Sigmoid colon (tissue), 7 donors: Measurements from ENCODE around the gene AUTS2. TPM values are rescaled to one million over a fixed set of nuclear protein-coding genes. Genes with fewer than 3 reads are reported as not detected.
A peak's percentile ranks its signal among the peaks of the same experiment; 100 is the strongest.

Source experiments
- DNase-seq: peaks from one replicate; pipeline ENCODE4 v3.0.0-alpha.2; 2019
- H3K27ac ChIP-seq, 4 donors: fragments of 200-600 bp; sonication (generic); one replicate each; pipeline ENCODE4 v1.5.1; 2016 to 2019; ENCODE audit warnings: mild to moderate bottlenecking in 1 of 4
- H3K27me3 ChIP-seq, 3 donors: fragments of 200-600 bp; sonication (generic); one replicate each; pipeline ENCODE4 v1.5.1; 2019; ENCODE audit warnings: mild to moderate bottlenecking in 1 of 3
- H3K36me3 ChIP-seq, 4 donors: fragments of 200-600 bp; sonication (generic); one replicate each; pipeline ENCODE4 v1.5.1; 2016 to 2019
- H3K4me1 ChIP-seq, 4 donors: fragments of 200-600 bp; sonication (generic); one replicate each; pipeline ENCODE4 v1.5.1; 2017 to 2019
- H3K4me3 ChIP-seq, 4 donors: fragments of 200-600 bp; sonication (generic); one replicate each; pipeline ENCODE4 v1.5.1; 2017 to 2019; ENCODE audit warnings: mild to moderate bottlenecking in 2 of 4, moderate library complexity in 1 of 4
- H3K9me3 ChIP-seq, 4 donors: fragments of 200-600 bp in 3 of 4; sonication (generic) in 3 of 4; one replicate each; pipeline versions ENCODE4 v1.5.1 to v1.6.1; 2013 to 2019
- EP300 ChIP-seq, 4 donors: sonication (generic); formaldehyde crosslinking; IDR thresholded peaks; one replicate each; pipeline ENCODE4 v1.6.1; 2017; ENCODE audit warnings: antibody characterized with exemption in 4 of 4
- POLR2A ChIP-seq, 2 donors: fragments of 450-650 bp; IDR thresholded peaks; one replicate each; pipeline ENCODE4 v1.6.1; 2016; ENCODE audit warnings: antibody characterized with exemption in 2 of 2, mild to moderate bottlenecking in 2 of 2, moderate library complexity in 2 of 2
- POLR2AphosphoS5 ChIP-seq, 4 donors: sonication (generic); formaldehyde crosslinking; IDR thresholded peaks; one replicate each; pipeline ENCODE4 v1.6.1; 2017; ENCODE audit warnings: antibody characterized with exemption in 4 of 4
- WGBS, 2 donors: extraction: QIAGEN DNeasy Blood & Tissue Kit; methylation state at CpG; one replicate each; pipeline ENCODE4 v1.1.7; 2013; 5-methylcytosine and 5-hydroxymethylcytosine counted together
- intact Hi-C: fragments of 100-400 bp; cut with DNase I; formaldehyde crosslinking; loops from one replicate; pipeline ENCODE4 v1.15.1; 2023
- polyA plus RNA-seq, 3 donors: library from polyadenylated mRNA; stranded (reverse); fragments of 200-250 nt; gene quantifications; one replicate each; pipeline ENCODE4 v1.2.3, GENCODE V29; 2013
- total RNA-seq, 4 donors: library from RNA; depleted of rRNA; stranded (reverse); fragments of >200 nt; gene quantifications; one replicate each; pipeline ENCODE4 v1.1.0, GENCODE V29; 2016
- TF ChIP-seq, protein P1 (sequence below), 4 experiments: fragments of 450-650 bp in 3 of 4; fragments of 200-600 bp in 1 of 4; IDR thresholded peaks; one replicate each; pipeline ENCODE4 v1.5.1; 2016 to 2019; ENCODE audit warnings: antibody characterized with exemption in 4 of 4, mild to moderate bottlenecking in 3 of 4, moderate library complexity in 2 of 4
- donor health status: healthy with polysubstance abuse.
- donor health status: Bipolar disorder and iron deficiency.
- donor health status: healthy.

AUTS2 gene
- total and polyA plus RNA-seq, 7 donors: 3.6 to 55.7 (median 25.5) TPM

DNA sequence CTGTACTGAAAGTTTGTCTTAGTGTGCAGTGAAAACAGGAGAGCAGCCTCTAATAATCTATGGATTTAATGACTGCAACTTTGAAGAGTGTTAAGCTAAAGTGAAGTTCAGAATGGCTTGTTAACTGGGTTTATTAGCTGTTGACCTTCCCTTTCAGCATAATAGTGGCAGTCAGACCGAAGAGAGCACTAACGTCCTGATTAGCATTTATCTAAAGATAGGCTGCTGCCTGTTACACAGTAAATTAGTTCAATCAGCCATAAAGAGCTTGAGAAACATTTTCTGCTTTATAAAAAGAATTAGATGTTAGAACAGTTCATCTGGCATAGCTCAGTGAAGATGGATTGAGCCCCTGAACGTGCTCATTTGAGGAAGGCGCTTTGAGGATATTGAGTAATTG, 433.0 kb downstream of the AUTS2 start:
- WGBS, 2 donors: 68 to 86% methylated on average over 4 of the region's 4 CpGs
- Histone ChIP-seq H3K27ac (no peak overlapping the region), H3K4me3 (no peak overlapping the region), H3K36me3 (no peaks in the 10 kb centered on the region), H3K9me3 (no peaks in the 10 kb centered on the region), H3K4me1 (peaks cover 0 to 17% (median 1%) of the 10 kb centered on the region in 4 donors), H3K27me3 (no peaks in the 10 kb centered on the region)
- intact Hi-C loops: no loop called here
- no peak for TF ChIP-seq POLR2A (IDR thresholded peaks at IDR 0.05)
- no peak for TF ChIP-seq EP300 (IDR thresholded peaks at IDR 0.05)
- TF ChIP-seq, protein P1, sequence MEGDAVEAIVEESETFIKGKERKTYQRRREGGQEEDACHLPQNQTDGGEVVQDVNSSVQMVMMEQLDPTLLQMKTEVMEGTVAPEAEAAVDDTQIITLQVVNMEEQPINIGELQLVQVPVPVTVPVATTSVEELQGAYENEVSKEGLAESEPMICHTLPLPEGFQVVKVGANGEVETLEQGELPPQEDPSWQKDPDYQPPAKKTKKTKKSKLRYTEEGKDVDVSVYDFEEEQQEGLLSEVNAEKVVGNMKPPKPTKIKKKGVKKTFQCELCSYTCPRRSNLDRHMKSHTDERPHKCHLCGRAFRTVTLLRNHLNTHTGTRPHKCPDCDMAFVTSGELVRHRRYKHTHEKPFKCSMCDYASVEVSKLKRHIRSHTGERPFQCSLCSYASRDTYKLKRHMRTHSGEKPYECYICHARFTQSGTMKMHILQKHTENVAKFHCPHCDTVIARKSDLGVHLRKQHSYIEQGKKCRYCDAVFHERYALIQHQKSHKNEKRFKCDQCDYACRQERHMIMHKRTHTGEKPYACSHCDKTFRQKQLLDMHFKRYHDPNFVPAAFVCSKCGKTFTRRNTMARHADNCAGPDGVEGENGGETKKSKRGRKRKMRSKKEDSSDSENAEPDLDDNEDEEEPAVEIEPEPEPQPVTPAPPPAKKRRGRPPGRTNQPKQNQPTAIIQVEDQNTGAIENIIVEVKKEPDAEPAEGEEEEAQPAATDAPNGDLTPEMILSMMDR (IDR thresholded peaks at IDR 0.05): no peak
- no peak for TF ChIP-seq POLR2AphosphoS5 (IDR thresholded peaks at IDR 0.05)
- no peak for DNase-seq

DNA sequence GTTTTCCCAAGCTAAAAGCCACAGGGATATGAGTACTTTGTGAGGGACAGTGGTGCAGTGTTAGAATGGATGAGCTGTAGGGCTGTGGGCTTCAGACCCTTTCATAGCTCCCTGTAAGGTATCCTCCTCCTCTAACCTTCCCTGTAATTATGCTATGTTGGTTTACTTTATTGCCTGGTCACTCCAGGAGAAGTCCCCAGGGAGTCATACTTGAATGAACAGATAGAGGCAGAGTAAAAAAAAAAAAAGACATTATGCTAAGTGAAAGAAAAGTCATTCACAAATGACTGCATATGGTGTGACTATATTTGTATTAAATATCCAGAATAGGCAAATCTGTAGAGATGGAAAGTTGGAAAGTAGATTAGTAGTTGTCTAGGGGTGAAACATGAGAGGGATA, 434.4 kb downstream of the AUTS2 start:
- Histone ChIP-seq H3K4me3 (no peak overlapping the region), H3K36me3 (no peaks in the 10 kb centered on the region), H3K27ac (no peak overlapping the region), H3K27me3 (no peaks in the 10 kb centered on the region), H3K9me3 (no peaks in the 10 kb centered on the region), H3K4me1 (peaks cover 0 to 15% (median 4%) of the 10 kb centered on the region in 4 donors)
- intact Hi-C loops: no loop called here
- TF ChIP-seq POLR2A (IDR thresholded peaks at IDR 0.05) (no peak), POLR2AphosphoS5 (IDR thresholded peaks at IDR 0.05) (no peak), EP300 (IDR thresholded peaks at IDR 0.05) (no peak)
- TF ChIP-seq, protein P1 (IDR thresholded peaks at IDR 0.05): no peak
- no peak for DNase-seq

DNA sequence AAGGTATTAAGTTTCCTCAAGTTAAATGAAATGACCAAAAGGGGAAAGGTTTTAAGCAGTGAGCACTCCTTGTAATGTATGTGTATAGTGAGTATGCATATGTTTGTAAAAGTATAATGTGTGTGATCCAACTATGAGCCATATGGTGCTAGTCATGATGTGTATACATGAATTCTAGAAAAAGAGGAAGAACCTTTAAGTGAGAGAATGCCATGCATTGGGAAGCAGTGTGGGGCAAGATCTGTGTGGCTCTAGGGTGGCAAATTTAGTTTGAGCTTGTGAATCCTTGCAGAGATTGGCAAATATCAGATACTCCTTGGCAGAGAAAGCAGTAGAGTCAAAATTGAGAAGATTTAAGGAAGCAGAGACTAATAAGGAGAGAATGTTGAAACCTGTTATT, 435.0 kb downstream of the AUTS2 start:
- H3K27me3 ChIP-seq: no peaks in the 10 kb centered on the region
- no peaks in the 10 kb centered on the region for H3K9me3 ChIP-seq
- no peaks in the 10 kb centered on the region for H3K36me3 ChIP-seq
- intact Hi-C loops: no loop called here
- H3K4me1 ChIP-seq: peaks cover 0 to 15% (median 4%) of the 10 kb centered on the region in 4 donors
- H3K4me3 ChIP-seq: no peak overlapping the region
- H3K27ac ChIP-seq: no peak overlapping the region
- DNase-seq: no peak
- TF ChIP-seq POLR2AphosphoS5 (IDR thresholded peaks at IDR 0.05) (no peak), EP300 (IDR thresholded peaks at IDR 0.05) (no peak)
- TF ChIP-seq, protein P1 (IDR thresholded peaks at IDR 0.05): no peak

DNA sequence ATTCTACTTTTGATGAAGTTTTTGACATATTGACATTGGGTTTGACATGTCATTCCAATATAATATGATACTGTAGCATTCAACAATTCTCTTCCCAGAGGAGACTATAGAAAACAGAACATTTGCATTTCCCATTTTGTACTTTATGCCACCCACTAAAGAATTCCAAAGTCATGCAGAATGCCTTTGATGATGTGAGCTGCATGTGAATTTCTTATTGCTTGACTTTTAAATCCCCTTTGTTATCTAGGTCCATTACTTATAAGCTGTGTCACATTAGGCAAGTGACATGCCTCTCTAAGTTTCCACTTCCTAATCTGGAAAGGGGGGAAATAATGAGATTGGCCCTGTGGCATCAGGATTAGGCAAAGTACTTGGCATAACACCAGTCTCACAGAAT, 436.7 kb downstream of the AUTS2 start:
- H3K4me1 ChIP-seq: peaks cover 0 to 9% (median 4%) of the 10 kb centered on the region in 4 donors
- H3K27ac ChIP-seq: no peak overlapping the region
- DNase-seq: no peak
- TF ChIP-seq EP300 (IDR thresholded peaks at IDR 0.05): no peak
- no peak for TF ChIP-seq POLR2AphosphoS5 (IDR thresholded peaks at IDR 0.05)
- TF ChIP-seq, protein P1 (IDR thresholded peaks at IDR 0.05): no peak
- no peak for TF ChIP-seq POLR2A (IDR thresholded peaks at IDR 0.05)
- intact Hi-C loops: no loop called here
- H3K4me3 ChIP-seq: no peak overlapping the region
- no peaks in the 10 kb centered on the region for H3K36me3 ChIP-seq
- no peaks in the 10 kb centered on the region for H3K9me3 ChIP-seq
- no peaks in the 10 kb centered on the region for H3K27me3 ChIP-seq

DNA sequence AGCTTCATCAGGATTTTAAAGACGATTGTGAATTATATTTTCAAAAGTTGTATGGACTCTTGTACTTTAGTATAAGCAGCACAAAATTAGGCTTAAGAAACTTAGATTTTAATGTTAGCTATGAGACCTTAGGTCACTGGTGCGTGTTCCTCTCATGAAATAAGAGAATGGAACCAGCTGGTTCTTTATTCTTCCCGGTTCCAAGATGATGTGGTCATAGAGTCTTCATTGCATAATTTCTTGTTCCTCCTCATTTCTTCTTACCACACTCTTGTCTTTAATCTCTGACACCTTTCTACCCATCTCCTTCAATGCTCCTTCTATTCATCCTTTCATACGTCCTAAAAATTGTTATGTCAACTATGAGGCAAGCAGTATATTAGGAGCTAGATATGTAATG, 437.2 kb downstream of the AUTS2 start:
- intact Hi-C loops: no loop called here
- Histone ChIP-seq H3K4me3 (no peak overlapping the region), H3K9me3 (no peaks in the 10 kb centered on the region)

More for the DNA sequence above, 437.2 kb downstream of the AUTS2 start:
- WGBS, 2 donors: 63 to 74% methylated on average over 4 of the region's 4 CpGs
- TF ChIP-seq, protein P1 (IDR thresholded peaks at IDR 0.05): no peak
- TF ChIP-seq POLR2A (IDR thresholded peaks at IDR 0.05) (no peak), POLR2AphosphoS5 (IDR thresholded peaks at IDR 0.05) (peak in 1 of 4 donors; percentile 17)
- Histone ChIP-seq H3K27ac (no peak overlapping the region), H3K4me1 (peaks cover 0 to 9% (median 4%) of the 10 kb centered on the region in 4 donors), H3K36me3 (no peaks in the 10 kb centered on the region), H3K27me3 (no peaks in the 10 kb centered on the region)
- no peak for DNase-seq
